PFSK-1 (cell line): ENCODE results near the gene ARID4B.

Experiments used
- FOXP2 ChIP-seq: optimal IDR thresholded peaks from 2 replicates; pipeline ENCODE3; 2011; ENCODE audit warnings: borderline replicate concordance, control low read depth, inconsistent platforms; ENCODE audit not compliant: insufficient read depth; ENCODE audit errors: extremely low read length, extremely low read depth
- POLR2AphosphoS5 ChIP-seq: IDR thresholded peaks from 2 replicates; pipeline ENCODE4 v1.6.1; 2012; ENCODE audit warnings: low read depth, mild to moderate bottlenecking, control low read depth, low read length, moderate library complexity
- SIN3A ChIP-seq: IDR thresholded peaks from 2 replicates; pipeline ENCODE4 v1.6.1; 2012; ENCODE audit warnings: mild to moderate bottlenecking, low read length, moderate library complexity, borderline replicate concordance; ENCODE audit not compliant: insufficient read depth
- TAF1 ChIP-seq: IDR thresholded peaks from 2 replicates; pipeline ENCODE4 v1.6.1; 2012; ENCODE audit warnings: low read length, control low read depth, borderline replicate concordance; ENCODE audit not compliant: insufficient read depth
- TF ChIP-seq, protein P1 (sequence below), 2 experiments: IDR thresholded peaks; 2 replicates each; pipeline versions ENCODE4 v1.6.1 to v1.8.0; 2011 to 2012; ENCODE audit warnings: low read depth in 2 of 2, low read length in 2 of 2, control low read depth in 1 of 2, inconsistent platforms in 1 of 2, mild to moderate bottlenecking in 1 of 2, moderate library complexity in 1 of 2; ENCODE audit not compliant: insufficient read depth in 1 of 2

The ARID4B gene

DNA sequence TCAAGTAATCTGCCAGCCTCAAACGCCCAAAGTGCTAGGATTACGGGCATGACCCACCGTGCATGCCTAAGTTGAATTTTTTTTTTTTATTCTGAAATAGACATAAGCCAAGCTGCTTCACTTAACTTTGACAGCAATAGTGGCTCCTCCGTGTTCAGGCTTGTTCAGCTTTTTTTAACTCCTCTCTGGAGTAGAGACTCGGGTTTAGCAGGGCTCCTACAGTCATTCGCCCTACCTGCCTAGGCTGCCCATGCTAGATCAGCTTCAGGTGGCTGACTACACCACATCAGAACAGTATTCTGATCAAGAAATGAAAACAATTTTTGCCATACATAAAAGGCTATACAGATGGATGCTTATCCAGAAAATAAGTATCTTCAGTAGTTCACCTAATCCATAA is 14.7 kb downstream of the ARID4B start:
- TF ChIP-seq POLR2AphosphoS5, result no peak
- no peak for TF ChIP-seq FOXP2
- no peak for TF ChIP-seq SIN3A
- TF ChIP-seq TAF1, result no peak
- TF ChIP-seq, protein P1, sequence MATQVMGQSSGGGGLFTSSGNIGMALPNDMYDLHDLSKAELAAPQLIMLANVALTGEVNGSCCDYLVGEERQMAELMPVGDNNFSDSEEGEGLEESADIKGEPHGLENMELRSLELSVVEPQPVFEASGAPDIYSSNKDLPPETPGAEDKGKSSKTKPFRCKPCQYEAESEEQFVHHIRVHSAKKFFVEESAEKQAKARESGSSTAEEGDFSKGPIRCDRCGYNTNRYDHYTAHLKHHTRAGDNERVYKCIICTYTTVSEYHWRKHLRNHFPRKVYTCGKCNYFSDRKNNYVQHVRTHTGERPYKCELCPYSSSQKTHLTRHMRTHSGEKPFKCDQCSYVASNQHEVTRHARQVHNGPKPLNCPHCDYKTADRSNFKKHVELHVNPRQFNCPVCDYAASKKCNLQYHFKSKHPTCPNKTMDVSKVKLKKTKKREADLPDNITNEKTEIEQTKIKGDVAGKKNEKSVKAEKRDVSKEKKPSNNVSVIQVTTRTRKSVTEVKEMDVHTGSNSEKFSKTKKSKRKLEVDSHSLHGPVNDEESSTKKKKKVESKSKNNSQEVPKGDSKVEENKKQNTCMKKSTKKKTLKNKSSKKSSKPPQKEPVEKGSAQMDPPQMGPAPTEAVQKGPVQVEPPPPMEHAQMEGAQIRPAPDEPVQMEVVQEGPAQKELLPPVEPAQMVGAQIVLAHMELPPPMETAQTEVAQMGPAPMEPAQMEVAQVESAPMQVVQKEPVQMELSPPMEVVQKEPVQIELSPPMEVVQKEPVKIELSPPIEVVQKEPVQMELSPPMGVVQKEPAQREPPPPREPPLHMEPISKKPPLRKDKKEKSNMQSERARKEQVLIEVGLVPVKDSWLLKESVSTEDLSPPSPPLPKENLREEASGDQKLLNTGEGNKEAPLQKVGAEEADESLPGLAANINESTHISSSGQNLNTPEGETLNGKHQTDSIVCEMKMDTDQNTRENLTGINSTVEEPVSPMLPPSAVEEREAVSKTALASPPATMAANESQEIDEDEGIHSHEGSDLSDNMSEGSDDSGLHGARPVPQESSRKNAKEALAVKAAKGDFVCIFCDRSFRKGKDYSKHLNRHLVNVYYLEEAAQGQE (IDR thresholded peaks at IDR 0.05; ENCODE audit: insufficient read depth in 1 of 2, low read depth in 2 of 2, low read length in 2 of 2), result no peak

DNA sequence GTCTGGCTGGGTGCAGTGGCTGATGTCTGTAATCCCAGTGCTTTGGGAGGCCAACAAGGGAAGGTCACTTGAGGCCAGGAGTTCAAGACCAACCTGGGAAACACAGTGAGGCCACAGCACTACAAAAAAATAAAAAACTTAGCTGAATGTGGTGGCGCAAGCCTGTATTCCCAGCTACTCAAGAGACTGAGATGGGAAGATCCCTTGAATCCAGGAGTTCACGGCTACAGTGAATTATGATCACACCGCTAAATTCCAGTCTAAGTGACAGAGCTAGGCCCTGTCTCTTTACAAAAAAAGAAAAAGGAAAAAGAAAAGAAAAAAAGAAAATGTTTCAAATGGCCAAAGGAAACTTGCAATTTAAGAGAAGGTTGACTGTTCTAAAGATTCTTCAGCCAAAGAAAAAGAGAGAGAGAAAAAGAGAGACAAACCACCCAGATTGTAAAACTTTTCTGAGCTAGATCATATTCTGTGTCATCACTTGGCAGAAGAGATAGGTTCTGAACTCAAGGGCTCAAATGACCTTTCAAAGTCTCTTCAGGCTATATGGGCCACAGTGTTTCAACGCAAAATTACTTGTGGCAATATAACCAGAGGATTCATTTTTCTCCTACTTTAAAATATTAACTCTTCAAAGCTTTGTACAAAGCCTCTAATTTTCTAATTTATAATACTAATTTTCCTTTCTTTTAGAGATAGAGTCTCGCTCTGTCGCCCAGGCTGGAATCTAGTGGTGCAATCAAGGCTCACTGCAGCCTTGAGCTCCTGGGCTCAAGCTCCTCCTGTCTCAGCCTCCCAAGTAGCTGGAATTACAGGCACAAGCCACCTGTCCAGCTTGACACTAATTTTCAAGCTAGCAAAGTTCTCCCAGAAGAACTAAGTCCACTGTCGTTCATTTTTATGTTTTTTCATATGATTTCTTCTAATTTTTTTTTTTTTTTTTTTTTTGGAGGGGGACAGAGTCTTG is 20.5 kb downstream of the ARID4B start:
- TF ChIP-seq POLR2AphosphoS5 (no peak), TAF1 (no peak), SIN3A (no peak), FOXP2 (no peak)
- TF ChIP-seq, protein P1 (IDR thresholded peaks at IDR 0.05; ENCODE audit: insufficient read depth in 1 of 2, low read depth in 2 of 2, low read length in 2 of 2), result no peak

DNA sequence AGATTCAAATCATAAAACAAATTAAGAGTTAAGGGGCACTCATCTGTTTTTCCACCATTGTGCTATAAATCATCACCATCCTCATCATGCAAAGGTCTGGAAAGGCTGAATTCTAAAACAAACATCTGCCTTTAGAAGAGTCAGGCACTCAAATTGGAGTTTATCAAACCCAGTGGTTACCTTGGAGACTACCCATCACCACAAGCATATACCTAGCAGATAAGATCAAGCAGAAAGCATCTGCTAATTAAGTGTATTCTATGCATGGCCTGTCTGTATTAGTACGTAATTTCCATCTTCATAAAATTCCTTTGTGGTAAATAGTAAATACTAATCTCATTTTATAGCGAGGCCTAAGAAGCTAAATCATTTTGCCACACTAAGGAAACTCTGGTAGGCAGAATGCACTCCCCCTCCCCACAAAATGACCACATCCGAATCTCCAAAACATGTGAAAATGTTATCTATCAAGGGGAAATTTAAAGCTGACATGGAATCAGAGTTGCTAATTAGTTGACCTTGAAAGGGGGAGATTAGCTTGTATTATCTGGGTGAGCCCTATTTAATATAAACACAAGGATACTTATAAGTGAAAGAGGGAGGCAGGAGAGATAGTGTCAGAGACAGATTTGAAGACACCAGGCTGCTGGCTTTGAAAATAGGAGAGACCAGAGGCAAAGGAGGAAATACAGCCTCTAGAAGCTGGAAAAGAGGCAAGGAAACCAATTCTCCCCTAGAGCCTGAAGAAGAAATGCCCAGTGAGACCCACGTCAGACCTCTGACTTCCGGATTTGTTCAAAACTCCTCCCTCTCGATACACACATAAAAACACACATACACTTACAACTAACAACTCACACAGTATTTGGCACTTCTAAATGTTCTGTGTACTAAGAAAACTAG is 23.2 kb downstream of the ARID4B start:
- TF ChIP-seq, protein P1 (IDR thresholded peaks at IDR 0.05; ENCODE audit: insufficient read depth in 1 of 2, low read depth in 2 of 2, low read length in 2 of 2), result no peak
- TF ChIP-seq POLR2AphosphoS5, result no peak

DNA sequence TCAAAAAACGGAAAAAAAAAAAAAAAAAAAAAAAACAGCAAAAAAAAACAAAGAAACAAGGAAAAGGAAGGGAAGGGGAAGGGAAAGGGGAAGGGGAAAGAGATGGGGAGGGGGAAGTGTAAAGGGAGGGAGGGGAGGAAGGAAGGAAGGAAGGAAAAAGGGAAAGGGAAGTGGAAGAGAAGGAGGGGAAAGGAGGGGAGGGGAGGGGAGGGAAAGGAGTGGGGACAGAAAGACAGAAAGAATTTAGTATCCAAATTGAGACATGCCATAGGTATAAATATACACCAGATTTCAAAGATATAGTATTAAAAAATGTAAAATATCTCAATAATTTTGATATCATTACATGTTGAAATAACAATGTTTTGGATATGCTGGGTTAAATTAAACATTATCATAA is 25.8 kb downstream of the ARID4B start:
- no peak for TF ChIP-seq TAF1
- no peak for TF ChIP-seq POLR2AphosphoS5

DNA sequence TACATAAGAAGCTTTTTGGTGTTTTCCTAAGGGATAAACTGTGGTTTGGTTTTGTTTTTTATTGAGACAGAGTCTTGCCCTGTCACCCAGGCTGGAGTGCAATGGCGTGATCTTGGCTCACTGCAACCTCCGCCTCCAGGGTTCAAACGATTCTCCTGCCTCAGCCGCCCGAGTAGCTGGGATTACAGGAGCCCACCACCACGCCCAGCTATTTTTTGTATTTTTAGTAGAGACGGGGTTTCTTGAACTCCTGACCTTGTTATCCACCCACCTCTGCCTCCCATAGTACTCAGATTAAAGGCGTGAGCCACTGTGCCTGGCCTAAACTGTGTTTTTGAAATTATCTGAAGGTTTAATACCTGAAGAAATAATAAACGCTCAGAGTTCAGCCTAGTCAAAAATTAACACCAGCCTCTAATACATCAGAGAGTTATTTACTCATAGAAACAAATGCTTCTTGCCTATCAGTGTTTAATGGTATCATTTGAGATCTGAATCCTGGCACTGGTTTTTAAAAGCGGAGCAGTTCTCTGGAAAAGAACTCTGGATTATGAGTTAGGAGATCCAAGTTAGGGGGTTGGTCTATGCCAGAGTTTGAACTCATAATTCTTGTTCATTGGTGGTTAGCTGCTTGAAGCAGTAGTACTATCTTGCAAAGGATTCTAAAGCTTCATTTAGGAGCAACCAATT is 28.7 kb downstream of the ARID4B start:
- TF ChIP-seq TAF1, result no peak
- TF ChIP-seq SIN3A, result no peak
- no peak for TF ChIP-seq POLR2AphosphoS5
- no peak for TF ChIP-seq FOXP2
- TF ChIP-seq, protein P1 (IDR thresholded peaks at IDR 0.05; ENCODE audit: insufficient read depth in 1 of 2, low read depth in 2 of 2, low read length in 2 of 2), result no peak
